OCI-LY1 (cell line): ENCODE data around the gene AGFG1.
"Not testable (repeated sequence)": the region's sequence is repeated elsewhere in the genome, so short reads cannot be mapped to it uniquely, and the experiment has no call there.

Experiments used
- H2AFZ ChIP-seq: fragments of 200-600 bp; sonication (generic), shearing (Covaris generic); 2 replicates; pipeline ENCODE4 v1.6.0; 2014; ENCODE audit warnings: antibody characterized with exemption, mild to moderate bottlenecking, low read length
- H3F3A ChIP-seq: fragments of 200-600 bp; sonication (generic), shearing (Covaris generic); 2 replicates; pipeline ENCODE4 v1.6.0; 2014; ENCODE audit warnings: mild to moderate bottlenecking, antibody characterized with exemption, low read length, moderate library complexity; ENCODE audit not compliant: insufficient read depth
- H3K27ac ChIP-seq: fragments of 200-600 bp; sonication (generic); 2 replicates; pipeline ENCODE4 v1.5.1; 2014; ENCODE audit warnings: low read length, mixed run types, mild to moderate bottlenecking, low read depth; ENCODE audit not compliant: poor library complexity, severe bottlenecking
- H3K27me3 ChIP-seq: fragments of 200-600 bp; sonication (generic); 2 replicates; pipeline ENCODE4 v1.6.0; 2014; ENCODE audit warnings: antibody characterized with exemption, mild to moderate bottlenecking, low read length, moderate library complexity; ENCODE audit not compliant: insufficient read depth
- H3K36me3 ChIP-seq: fragments of 200-600 bp; sonication (generic); 2 replicates; pipeline ENCODE4 v1.6.1; 2014; ENCODE audit warnings: mild to moderate bottlenecking, antibody characterized with exemption, low read length, moderate library complexity, mixed read lengths; ENCODE audit not compliant: insufficient read depth
- H3K4me1 ChIP-seq: fragments of 200-600 bp; sonication (generic); 2 replicates; pipeline ENCODE4 v1.5.1; 2014; ENCODE audit warnings: mild to moderate bottlenecking, low read length, moderate library complexity; ENCODE audit not compliant: insufficient read depth, severe bottlenecking
- H3K4me2 ChIP-seq: fragments of 200-600 bp; sonication (generic), shearing (Covaris generic); 2 replicates; pipeline ENCODE4 v1.6.1; 2014; ENCODE audit warnings: low read length
- H3K4me3 ChIP-seq: fragments of 200-600 bp; sonication (generic); 2 replicates; pipeline ENCODE4 v1.5.1; 2014; ENCODE audit warnings: low read length, low read depth, mild to moderate bottlenecking, mixed read lengths; ENCODE audit not compliant: poor library complexity, severe bottlenecking
- H3K79me2 ChIP-seq: fragments of 200-600 bp; shearing (Covaris generic); 2 replicates; pipeline ENCODE4 v1.6.1; 2016; ENCODE audit warnings: mixed run types, low read length, mixed read lengths; ENCODE audit not compliant: insufficient read depth
- H3K9ac ChIP-seq: fragments of 200-600 bp; sonication (generic), shearing (Covaris generic); 2 replicates; pipeline ENCODE4 v1.6.1; 2014; ENCODE audit warnings: mild to moderate bottlenecking, low read length, mixed read lengths
- H3K9me2 ChIP-seq: fragments of 200-600 bp; sonication (generic), shearing (Covaris generic); 2 replicates; pipeline ENCODE4 v1.6.1; 2014; ENCODE audit warnings: low read depth, mild to moderate bottlenecking, low read length, mixed read lengths
- H3K9me3 ChIP-seq: fragments of 200-600 bp; shearing (Covaris generic); 2 replicates; pipeline ENCODE4 v1.6.1; 2014; ENCODE audit warnings: low read length, mixed read lengths
- H4K20me1 ChIP-seq: fragments of 200-600 bp; sonication (generic), shearing (Covaris generic); 2 replicates; pipeline ENCODE4 v1.6.0; 2016; ENCODE audit warnings: mild to moderate bottlenecking, low read length; ENCODE audit not compliant: insufficient read depth
- EZH2 ChIP-seq: fragments of 200-600 bp; sonication (generic), shearing (Covaris generic); IDR thresholded peaks from 2 replicates; pipeline ENCODE4 v1.8.0; 2017; ENCODE audit warnings: borderline replicate concordance, mixed run types, mild to moderate bottlenecking, antibody characterized with exemption, low read length, moderate library complexity, mixed read lengths
- TF ChIP-seq, protein P1 (sequence below): fragments of 200-600 bp; sonication (generic), shearing (Covaris generic); IDR thresholded peaks from 2 replicates; pipeline ENCODE4 v1.5.1; 2017; ENCODE audit warnings: mild to moderate bottlenecking, antibody characterized with exemption, low read length, moderate library complexity, mixed read lengths

AGFG1 gene

DNA sequence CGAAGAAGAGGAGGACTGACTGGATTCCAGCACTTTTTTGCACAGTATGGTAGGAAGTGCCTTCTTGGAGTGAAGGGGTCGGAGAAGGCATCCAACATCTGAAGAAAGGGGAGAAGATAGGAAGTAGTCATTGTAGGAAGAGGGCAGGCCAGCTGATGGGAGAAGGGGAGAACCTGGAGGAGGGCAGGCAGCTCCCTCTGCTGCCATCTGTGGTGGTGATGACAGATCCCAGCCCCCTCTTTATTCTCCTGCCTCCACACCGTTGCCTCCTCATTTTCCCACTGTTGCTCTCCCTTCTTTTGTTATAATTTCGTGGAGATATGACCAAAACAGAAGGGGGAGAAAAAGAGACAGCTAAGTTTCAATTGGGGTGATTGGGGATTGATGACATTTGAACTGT, 123.8 kb downstream of the AGFG1 start:
- H3K9me3 ChIP-seq, result no peaks in the 10 kb centered on the region
- no peaks in the 10 kb centered on the region for H3K4me1 ChIP-seq
- no peak overlapping the region for H3K9ac ChIP-seq
- no peak for TF ChIP-seq EZH2
- TF ChIP-seq, protein P1, sequence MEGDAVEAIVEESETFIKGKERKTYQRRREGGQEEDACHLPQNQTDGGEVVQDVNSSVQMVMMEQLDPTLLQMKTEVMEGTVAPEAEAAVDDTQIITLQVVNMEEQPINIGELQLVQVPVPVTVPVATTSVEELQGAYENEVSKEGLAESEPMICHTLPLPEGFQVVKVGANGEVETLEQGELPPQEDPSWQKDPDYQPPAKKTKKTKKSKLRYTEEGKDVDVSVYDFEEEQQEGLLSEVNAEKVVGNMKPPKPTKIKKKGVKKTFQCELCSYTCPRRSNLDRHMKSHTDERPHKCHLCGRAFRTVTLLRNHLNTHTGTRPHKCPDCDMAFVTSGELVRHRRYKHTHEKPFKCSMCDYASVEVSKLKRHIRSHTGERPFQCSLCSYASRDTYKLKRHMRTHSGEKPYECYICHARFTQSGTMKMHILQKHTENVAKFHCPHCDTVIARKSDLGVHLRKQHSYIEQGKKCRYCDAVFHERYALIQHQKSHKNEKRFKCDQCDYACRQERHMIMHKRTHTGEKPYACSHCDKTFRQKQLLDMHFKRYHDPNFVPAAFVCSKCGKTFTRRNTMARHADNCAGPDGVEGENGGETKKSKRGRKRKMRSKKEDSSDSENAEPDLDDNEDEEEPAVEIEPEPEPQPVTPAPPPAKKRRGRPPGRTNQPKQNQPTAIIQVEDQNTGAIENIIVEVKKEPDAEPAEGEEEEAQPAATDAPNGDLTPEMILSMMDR, result no peak
- H3F3A ChIP-seq, result no peaks in the 10 kb centered on the region
- no peak overlapping the region for H2AFZ ChIP-seq
- no peaks in the 10 kb centered on the region for H3K9me2 ChIP-seq
- no peaks in the 10 kb centered on the region for H3K27me3 ChIP-seq
- H3K4me2 ChIP-seq, result no peak overlapping the region
- no peak overlapping the region for H3K4me3 ChIP-seq
- H3K36me3 ChIP-seq, result no peaks in the 10 kb centered on the region
- H4K20me1 ChIP-seq, result no peaks in the 10 kb centered on the region
- no peaks in the 10 kb centered on the region for H3K79me2 ChIP-seq
- H3K27ac ChIP-seq, result no peak overlapping the region

DNA sequence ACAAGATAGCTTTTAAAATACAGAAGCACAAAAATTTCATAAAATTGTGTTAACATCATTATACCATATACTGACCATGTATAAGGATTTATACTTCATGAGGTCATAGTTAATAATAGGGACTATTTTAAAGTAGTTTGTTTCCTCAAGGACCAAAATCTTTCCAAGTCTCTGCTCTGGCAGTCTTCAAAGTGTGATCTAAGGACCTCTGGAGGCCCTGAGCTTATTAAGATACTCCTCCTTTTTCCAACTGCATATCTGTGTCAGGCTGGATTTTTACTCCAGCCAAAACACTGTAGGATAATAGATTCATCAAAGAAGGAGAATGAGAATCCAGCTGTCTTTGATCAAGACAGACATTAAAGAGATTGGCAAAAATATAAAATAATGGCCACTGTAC, 125.1 kb downstream of the AGFG1 start:
- no peaks in the 10 kb centered on the region for H3K9me2 ChIP-seq
- no peak overlapping the region for H3K4me3 ChIP-seq
- no peak overlapping the region for H3K9ac ChIP-seq
- no peak overlapping the region for H3K4me2 ChIP-seq
- H3K4me1 ChIP-seq, result no peaks in the 10 kb centered on the region
- no peak overlapping the region for H3K27ac ChIP-seq
- H4K20me1 ChIP-seq, result no peaks in the 10 kb centered on the region
- no peaks in the 10 kb centered on the region for H3K79me2 ChIP-seq
- no peaks in the 10 kb centered on the region for H3K36me3 ChIP-seq
- no peak overlapping the region for H2AFZ ChIP-seq
- TF ChIP-seq EZH2, result no peak
- TF ChIP-seq, protein P1, result no peak
- H3K9me3 ChIP-seq, result no peaks in the 10 kb centered on the region
- no peaks in the 10 kb centered on the region for H3F3A ChIP-seq
- no peaks in the 10 kb centered on the region for H3K27me3 ChIP-seq

DNA sequence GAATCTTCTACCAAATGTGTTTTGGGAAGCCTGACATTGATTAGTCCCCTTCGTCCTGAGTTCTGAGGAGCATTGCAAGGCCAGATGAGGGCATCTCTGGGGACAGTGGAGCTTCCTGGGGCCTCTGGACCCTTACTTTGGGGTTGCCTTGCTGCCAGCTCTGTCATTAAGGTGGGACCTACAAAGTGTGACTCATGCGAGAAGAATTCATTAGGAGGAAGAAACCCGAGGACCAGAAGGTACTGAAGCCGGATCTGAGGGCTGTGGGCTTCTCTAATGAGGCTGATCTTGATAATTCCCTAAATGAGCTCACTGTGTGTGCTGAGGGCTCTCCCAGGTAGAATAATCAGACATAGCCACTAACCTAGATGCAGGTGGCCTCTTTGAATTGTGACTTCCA, 126.0 kb downstream of the AGFG1 start:
- Histone ChIP-seq H3K4me3 (no peak overlapping the region), H3K4me1 (no peaks in the 10 kb centered on the region), H3K4me2 (no peak overlapping the region), H2AFZ (no peak overlapping the region), H3K9me2 (no peaks in the 10 kb centered on the region), H4K20me1 (no peaks in the 10 kb centered on the region), H3F3A (no peaks in the 10 kb centered on the region), H3K9me3 (no peaks in the 10 kb centered on the region), H3K9ac (no peak overlapping the region), H3K27ac (no peak overlapping the region), H3K79me2 (no peaks in the 10 kb centered on the region), H3K36me3 (no peaks in the 10 kb centered on the region), H3K27me3 (no peaks in the 10 kb centered on the region)
- TF ChIP-seq, protein P1, result no peak
- TF ChIP-seq EZH2, result no peak

DNA sequence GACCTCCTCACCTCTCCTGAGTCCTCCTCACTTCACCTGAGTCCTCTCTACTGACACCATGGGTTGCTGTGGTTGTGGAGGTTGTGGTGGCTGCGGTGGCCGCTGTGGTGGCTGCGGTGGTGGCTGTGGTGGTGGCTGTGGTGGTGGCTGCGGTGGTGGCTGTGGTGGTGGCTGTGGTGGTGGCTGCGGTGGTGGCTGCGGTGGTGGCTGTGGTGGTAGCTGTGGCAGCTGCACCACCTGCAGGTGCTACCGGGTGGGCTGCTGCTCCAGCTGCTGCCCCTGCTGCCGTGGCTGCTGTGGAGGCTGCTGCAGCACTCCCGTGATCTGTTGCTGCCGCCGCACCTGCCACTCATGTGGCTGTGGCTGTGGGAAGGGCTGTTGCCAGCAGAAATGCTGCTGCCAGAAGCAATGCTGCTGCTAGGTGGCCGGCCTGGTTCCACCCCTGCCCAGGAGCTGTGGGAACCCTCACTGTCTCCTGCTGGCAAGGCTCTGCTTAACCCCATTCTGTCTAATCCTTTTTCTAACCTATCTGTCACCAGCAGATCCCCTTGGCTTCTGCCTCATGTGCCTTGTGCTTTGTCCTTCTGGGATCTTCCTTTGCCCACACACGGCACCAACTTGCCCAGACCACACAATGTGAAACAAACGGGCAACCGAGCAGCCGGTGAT, 127.0 kb downstream of the AGFG1 start, which contains the start of gene SCYGR2:
Gene SCYGR2 (plus strand): TSS at position 59 of the 669 bp plus-strand sequence. CDS start 0 bp downstream, at position 59.
- not testable (repeated sequence) for H3F3A ChIP-seq, H3K9me2 ChIP-seq, H3K4me2 ChIP-seq, H3K36me3 ChIP-seq, H2AFZ ChIP-seq, H3K9ac ChIP-seq, H3K4me3 ChIP-seq, H3K9me3 ChIP-seq, H3K4me1 ChIP-seq, H3K79me2 ChIP-seq, H3K27ac ChIP-seq, H3K27me3 ChIP-seq, H4K20me1 ChIP-seq
